Astrocyte of the cerebellum (primary cell): ENCODE measurements around the gene TP53TG5.

ENCODE experiments used
- DNase-seq: peaks from one replicate; pipeline ENCODE4 v3.0.0-alpha.2; 2011; ENCODE audit warnings: low read depth
- H3K4me3 ChIP-seq: 2 replicates; pipeline ENCODE4 v1.5.1; 2011; ENCODE audit warnings: mild to moderate bottlenecking, low read depth, low read length, moderate library complexity
- CTCF ChIP-seq: IDR thresholded peaks from 2 replicates; pipeline ENCODE4 v1.5.1; 2012; ENCODE audit warnings: low read length, low read depth, moderate library complexity, mild to moderate bottlenecking; ENCODE audit errors: missing control alignments
- in situ Hi-C: cut with HindIII; loops from 2 replicates; pipeline ENCODE4 v1.10.0; 2017; ENCODE audit warnings: low sequenced_read_pairs

The TP53TG5 gene

GRCh38 chr20:45340236-45340847 lies 37.8 kb downstream of the TP53TG5 start:
- TF ChIP-seq CTCF = no peak
- DNase-seq = no peak
- H3K4me3 ChIP-seq = no peak overlapping the region
- in situ Hi-C loops = no loop called here

- in situ Hi-C loops = no loop called here
- TF ChIP-seq CTCF = no peak
- H3K4me3 ChIP-seq = no peak overlapping the region
- no peak for DNase-seq
These were observed 38.3 kb downstream of the TP53TG5 start for GRCh38 chr20:45339799-45340198.

- H3K4me3 ChIP-seq = no peak overlapping the region
- TF ChIP-seq CTCF = no peak
- in situ Hi-C loops = no loop called here
- DNase-seq = no peak
These were observed 39.0 kb downstream of the TP53TG5 start for GRCh38 chr20:45339084-45339483.

- no peak overlapping the region for H3K4me3 ChIP-seq
- in situ Hi-C loops = no loop called here
- no peak for DNase-seq
- no peak for TF ChIP-seq CTCF
These were observed 39.7 kb downstream of the TP53TG5 start for GRCh38 chr20:45338121-45339030.

GRCh38 chr20:45337367-45338120 lies 40.6 kb downstream of the TP53TG5 start:
- no peak for TF ChIP-seq CTCF
- in situ Hi-C loops = no loop called here
- H3K4me3 ChIP-seq = no peak overlapping the region
- DNase-seq = peak; percentile 87

- DNase-seq = no peak
- in situ Hi-C loops = no loop called here
- no peak overlapping the region for H3K4me3 ChIP-seq
- TF ChIP-seq CTCF = no peak
These were observed 41.4 kb downstream of the TP53TG5 start for GRCh38 chr20:45336530-45337366.
